ENCODE results near the gene DIPK1A.

Gene DIPK1A

DNA sequence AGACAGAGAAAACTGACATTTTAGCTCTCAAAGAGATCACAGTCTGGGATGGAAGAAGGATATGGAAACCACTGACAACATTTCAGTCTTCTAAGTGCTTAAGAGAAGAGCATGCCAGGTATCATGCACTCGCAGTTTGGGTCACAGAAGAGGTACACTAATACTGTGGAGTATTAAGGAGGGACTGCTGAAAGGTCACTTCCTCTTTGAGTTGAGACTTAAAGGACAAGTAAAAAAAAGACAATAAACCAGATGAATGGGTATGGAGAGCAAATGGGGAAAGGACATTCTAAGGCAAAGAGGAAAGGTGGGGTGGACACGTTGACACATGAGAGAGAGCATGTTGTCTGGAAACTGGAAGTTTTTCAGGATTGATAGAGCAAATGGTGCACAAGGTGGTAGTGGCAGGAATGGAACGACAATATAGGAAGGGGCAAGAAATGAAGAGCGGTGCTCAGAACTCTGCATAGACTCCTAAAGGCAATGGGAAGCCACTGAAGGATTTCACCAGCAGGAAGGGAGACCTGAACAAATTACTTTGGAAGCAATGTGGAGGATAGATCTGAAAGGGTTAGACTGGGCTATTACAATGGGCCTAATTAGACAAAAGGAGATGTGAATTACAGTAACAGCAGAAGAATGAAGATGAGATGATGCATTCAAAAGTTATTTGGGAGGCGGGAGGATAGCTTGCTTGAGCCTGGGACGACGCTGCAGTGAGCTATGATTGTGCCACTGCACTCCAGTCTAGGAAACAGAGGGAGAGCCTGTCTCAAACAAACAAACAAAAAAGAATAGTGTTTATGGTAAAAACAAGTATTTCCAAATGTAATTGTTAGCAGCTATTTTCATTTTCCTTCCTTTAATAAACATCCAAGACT, 11.1 kb downstream of the DIPK1A start:
- no peak for DNase-seq

- no peak for DNase-seq
These were observed 13.2 kb downstream of the DIPK1A start for GRCh38 chr1:92948071-92948470.

DNA sequence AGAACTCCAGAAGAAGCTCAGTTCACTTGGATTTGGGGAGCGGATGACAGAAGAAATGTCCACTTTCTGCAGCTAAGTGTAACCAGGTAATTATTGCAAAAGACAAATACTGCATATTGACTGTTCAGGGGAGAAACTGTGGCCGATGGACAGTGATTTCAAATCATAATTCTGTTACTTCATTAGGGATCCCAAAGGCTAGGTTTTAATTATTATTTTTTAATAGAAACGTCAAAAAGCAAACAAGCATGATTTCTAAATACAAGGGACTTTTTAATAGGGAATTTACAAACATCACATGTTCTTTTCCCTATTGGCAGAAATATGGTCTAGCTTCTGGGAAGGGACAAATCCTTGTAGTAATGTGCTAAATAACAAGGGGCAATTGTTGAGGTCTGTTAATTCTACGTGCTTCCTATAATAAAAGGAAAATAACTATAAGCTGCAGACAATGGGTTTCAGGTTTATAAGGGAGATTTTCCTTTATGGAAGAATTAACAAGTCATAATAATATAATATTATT, 15.5 kb downstream of the DIPK1A start:
- DNase-seq: no peak

DNA sequence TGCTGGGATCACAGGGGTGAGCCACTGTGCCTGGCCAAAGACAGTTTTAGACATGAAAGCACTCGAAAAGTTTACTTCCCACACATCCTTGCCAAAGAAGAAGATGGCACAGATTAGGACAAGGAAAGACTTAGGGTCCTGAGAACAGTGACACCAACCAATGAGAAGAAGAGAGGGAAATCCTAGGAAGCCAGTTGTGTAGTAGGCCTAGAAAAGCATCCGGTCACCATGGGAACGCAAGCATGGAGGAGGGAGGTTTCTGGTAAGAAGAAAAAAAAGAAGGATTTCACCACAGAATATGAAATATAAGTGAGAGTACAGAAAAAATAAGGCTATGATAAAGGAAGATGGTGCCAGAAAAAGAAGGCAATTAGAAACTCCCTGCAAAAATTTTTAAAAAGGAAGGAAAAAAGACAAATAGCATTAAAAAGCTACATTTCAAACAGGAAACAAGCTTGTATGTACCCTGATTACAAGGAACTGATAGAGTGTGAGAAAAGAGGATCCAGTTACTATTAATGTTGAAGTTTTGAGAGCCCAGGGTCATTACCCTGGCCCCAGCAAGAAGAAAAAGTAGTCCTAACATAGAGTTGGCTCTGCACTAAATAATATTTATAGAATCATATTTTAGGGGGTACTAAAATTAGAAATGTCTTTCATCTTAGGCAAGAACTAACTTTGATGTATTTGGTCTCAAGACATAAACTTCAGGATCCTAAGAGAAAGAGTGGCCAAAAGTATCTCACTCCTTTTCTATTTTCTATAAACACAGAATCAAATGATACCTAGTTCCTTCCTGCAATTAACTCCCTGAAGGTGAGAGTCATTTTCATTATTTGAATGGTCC, 16.1 kb downstream of the DIPK1A start:
- no peak for DNase-seq

DNA sequence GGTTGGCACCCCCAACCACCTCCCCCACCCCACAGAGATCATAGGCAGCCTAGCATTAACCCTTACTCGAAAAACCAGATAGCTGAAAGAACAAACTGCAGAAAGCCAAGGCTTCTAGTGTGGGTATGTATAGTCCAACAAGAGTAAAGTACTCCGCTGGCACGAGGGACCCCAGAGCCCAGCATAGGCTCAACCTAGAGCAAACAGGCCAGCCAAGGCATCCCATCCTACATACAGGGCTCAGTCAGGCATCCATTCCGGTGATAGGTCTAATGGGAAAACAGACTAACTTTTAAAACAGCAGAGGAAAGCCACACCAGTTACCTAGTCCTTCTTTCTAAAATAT, 17.8 kb downstream of the DIPK1A start:
- no peak for DNase-seq

DNA sequence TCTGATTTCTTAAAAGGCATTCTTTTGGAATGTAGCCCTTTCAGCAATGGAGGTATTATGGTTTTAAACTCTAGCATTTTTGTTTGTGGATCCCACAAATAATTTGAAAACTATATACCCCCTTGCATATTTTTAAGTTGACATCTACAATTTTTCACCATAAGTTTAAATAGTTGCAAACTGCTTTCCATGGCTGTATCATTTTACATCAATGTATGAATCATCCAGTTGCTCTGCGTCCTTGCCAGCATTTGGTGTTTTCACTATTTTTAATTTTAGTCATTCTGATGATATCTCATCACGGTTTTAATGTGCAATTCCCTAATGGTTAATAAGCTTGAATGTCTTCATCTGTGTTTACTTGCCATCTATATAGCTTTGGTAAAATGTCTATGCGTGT, 20.7 kb downstream of the DIPK1A start:
- DNase-seq: no peak

GRCh38 chr1:92937731-92938130, 23.5 kb downstream of the DIPK1A start:
- DNase-seq: no peak

GRCh38 chr1:92936865-92937264, 24.4 kb downstream of the DIPK1A start:
- no peak for DNase-seq

GRCh38 chr1:92934395-92935378, 26.6 kb downstream of the DIPK1A start:
- DNase-seq: peak; percentile 24 to 60

DNA sequence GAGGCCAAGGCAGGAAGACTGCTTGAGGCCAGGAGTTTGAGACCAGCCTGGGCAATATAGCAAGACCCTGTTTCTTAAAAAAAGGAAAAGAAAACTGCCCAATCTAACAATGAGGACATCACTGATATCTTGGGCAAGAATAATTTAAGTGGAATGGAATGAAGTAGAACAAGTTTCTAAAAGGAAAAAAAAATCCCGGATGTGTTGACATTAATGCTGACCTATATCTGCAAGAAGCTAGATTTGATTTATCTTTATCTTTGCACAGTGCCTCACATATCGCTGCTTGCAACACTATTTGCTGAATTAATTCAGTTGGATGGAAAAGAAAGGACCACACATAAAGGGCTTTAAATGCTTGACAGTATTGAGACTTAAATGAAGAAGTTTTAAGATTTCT, 27.8 kb downstream of the DIPK1A start:
- DNase-seq: no peak

DNA sequence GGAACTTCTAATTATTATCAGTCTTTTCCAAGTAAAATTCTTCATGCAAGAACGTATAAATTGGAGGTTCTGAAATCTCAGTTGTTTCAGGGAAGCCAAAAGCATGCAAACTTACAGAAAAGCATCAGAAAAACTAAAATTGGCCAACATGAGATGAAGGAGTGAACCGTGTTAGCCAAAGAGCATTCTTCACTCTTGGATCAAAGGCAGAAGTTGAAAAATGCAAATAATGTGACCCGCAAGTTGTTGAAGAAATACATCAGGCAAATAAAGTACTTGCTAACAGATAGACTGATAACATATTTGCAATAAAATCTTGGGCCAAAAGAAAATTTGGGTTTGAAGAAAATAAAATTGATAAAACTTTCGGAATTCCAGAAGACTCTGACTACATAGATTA, 29.6 kb downstream of the DIPK1A start:
- DNase-seq: no peak

DNA sequence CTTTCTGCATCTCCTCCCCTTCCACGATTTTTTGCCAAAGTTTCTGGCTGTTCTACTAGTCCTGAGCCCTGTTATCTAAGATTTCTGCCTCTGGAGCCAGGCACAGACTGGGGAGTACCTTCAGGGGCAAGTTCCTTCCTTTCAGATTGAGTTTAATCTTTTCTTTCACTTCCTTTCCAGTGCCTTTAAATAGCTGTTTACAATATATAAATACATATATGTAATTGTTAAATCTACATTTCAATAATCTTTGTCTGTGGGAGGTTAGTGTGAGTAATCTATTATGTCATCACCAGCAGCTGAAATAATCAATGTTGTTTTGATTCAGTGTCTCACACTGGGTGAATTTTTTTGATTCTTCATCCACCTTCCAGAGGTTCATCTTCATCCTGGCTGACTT, 31.8 kb downstream of the DIPK1A start:
- DNase-seq: no peak

DNA sequence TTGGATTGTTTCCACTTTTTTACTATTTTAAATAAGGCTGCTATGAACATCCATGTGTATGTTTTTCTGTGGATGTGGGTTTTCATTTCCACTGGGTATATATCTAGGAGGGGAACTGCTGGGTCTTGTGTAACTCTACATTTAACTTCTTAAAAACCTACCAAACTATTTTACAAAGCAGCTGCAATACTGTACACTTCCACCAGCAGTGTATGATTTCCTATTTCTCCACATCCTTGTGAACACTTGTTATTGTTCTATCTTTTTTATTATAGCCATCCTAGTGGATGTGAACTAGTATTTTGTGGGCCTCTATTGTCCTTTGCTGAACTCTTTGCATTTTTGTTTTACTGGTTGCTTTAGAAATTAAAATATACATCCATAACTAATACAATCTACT, 33.4 kb downstream of the DIPK1A start:
- no peak for DNase-seq

DNA sequence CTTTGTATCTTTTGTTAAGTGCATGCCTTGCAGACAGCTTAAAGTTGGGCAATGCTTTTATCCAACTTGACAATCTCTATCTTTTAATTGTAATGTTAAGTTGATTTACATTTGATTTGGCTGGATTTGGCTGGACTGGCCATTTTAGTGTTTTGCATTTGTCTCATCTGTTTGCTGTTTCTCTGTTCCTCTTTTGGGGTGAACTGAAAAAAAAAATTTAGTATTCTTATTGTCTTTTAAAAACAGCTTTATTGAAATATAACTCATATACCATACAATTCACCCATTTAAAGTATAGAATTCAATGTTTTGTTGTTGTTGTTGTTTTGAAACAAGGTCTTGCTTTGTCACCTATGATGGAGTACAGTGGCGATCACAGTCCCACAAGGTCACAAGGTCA, 34.4 kb downstream of the DIPK1A start:
- DNase-seq: no peak

DNA sequence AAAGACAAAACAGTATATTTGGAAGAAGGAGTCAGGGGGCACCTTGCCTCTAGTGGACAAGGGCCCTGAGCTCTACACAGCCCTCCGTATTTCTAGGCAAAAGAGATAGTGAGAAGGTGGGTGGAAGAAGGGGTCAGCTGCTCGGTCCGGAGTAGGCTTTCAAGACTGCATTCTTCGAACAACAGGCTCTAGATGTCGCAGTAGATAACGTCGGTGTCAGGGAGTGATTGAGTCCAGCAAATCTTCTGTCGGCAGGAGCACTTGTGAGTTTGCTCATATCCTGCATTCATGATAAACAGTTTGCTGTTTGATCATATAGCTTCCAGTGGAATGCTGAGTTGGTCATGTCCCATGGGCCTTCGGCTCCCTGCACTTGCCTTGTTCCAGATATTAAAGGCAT, 36.8 kb downstream of the DIPK1A start:
- DNase-seq: no peak

GRCh38 chr1:92923664-92924063, 37.6 kb downstream of the DIPK1A start:
- no peak for DNase-seq

DNA sequence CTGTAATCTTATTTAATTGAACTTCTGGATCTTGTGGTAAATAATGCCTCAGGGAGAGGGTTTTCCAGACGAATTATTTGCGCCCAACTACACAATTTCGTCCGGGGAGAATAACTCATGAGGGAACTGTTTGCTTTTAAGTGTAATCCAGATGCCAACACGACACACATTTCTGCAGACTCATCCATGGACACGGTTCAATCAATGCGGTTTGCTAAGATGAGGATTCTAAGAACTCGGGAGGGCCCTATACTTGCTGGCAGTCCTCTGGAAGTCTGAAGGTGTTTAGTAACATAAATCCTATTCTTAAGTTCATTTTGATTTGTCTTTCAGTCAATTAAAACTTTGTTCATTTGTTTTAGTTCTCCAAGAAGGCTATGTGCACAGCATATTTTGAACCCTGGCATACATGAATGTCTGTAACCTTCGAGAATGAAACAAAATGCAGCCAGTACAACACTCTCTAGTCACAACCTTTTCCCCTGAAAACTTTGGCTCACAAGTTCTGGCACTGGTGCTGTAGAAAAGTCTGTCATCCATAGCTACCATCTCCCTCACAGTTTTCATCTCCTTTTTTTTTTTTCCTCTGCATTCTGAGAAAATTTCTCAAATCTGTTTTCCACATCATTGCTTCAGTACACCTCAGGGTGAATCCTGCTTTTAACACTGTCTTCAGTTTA, 38.8 kb downstream of the DIPK1A start:
- no peak for DNase-seq

GRCh38 chr1:92921031-92922023, 39.9 kb downstream of the DIPK1A start:
- DNase-seq: no peak

DNA sequence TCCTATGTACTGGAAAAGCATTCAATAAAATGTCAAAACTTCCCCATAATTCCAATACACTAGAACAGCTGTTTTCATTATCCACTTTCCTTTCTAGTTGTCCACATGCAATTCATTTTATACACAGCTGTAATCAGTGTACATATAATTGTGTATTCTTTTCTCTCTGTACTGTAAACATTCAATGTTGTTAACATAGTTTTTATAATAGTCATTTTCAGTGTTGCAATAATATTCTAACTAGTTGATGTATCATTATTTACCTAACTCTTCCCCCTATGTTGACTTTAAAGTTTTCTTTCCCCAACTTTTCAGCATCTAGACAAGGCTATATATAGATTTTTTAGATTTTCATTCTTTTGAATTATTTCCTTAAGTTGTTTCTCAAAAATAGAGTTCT, 44.4 kb downstream of the DIPK1A start:
- no peak for DNase-seq

GRCh38 chr1:92915547-92915946, 45.7 kb downstream of the DIPK1A start:
- DNase-seq: no peak

Measured in NCI-H1930 (cell line).